Stimulated activated naive B cell treated with anti-CD40 and anti-IgM and Interleukin-4, amounts not matched to agents 10 μg/mL and 1 μg/mL and 100 μg/mL, for 72 hours (primary cell): Measurements from ENCODE around the gene STAU1.
"Not testable (repeated sequence)": the region's sequence is repeated elsewhere in the genome, so short reads cannot be mapped to it uniquely, and the experiment has no call there.

Source experiments
- ATAC-seq, 2 donors: fragments of 150-1000 bp; cut with Tn5 transposase; replicated peaks; 2 replicates each; pipeline ENCODE4 v1.10.0; 2021; ENCODE audit warnings: moderate library complexity in 1 of 2
- DNase-seq: peaks from one replicate; pipeline ENCODE4 v3.0.0; 2021
- H3K27ac Mint-ChIP-seq: one replicate; pipeline ENCODE4 v1.8.0; 2022; ENCODE audit warnings: mild to moderate bottlenecking, mixed read lengths
- H3K27me3 Mint-ChIP-seq, 2 donors: one replicate each; pipeline ENCODE4 v1.8.0; 2022; ENCODE audit warnings: mixed read lengths in 2 of 2
- H3K36me3 Mint-ChIP-seq, 2 donors: one replicate each; pipeline ENCODE4 v1.8.0; 2022; ENCODE audit warnings: mixed read lengths in 2 of 2, mild to moderate bottlenecking in 1 of 2
- H3K4me1 Mint-ChIP-seq, 2 donors: one replicate each; pipeline ENCODE4 v1.8.0; 2022; ENCODE audit warnings: mixed read lengths in 2 of 2, mild to moderate bottlenecking in 1 of 2
- H3K4me3 Mint-ChIP-seq, 2 donors: one replicate each; pipeline ENCODE4 v1.8.0; 2022; ENCODE audit warnings: mild to moderate bottlenecking in 2 of 2, mixed read lengths in 2 of 2, moderate library complexity in 1 of 2
- H3K9me3 Mint-ChIP-seq, 2 donors: one replicate each; pipeline ENCODE4 v1.8.0; 2022; ENCODE audit warnings: mixed read lengths in 2 of 2, mild to moderate bottlenecking in 1 of 2

STAU1 gene

GRCh38 chr20:49219091-49219923 is 31.2 kb upstream of the STAU1 start, which contains the start of gene DDX27:
DDX27 (plus strand) TSS chr20:49219416; CDS start chr20:49219449, 33 bp downstream.
- Mint-ChIP-seq H3K36me3 (peaks cover 8 to 21% of the 10 kb centered on the region in 2 donors), H3K27ac (peak within 1 kb of the TSS; percentile 100), H3K27me3 (no peaks in the 10 kb centered on the region), H3K9me3 (no peaks in the 10 kb centered on the region), H3K4me3 (peak within 1 kb of the TSS; percentile 84 to 100), H3K4me1 (peaks cover 16 to 18% of the 10 kb centered on the region in 2 donors)
- DNase-seq = peak; percentile 94
- peak; percentile 94 to 96 for ATAC-seq

GRCh38 chr20:49218739-49219090 is 30.6 kb upstream of the STAU1 start:
- H3K27me3 Mint-ChIP-seq, H3K9me3 Mint-ChIP-seq, DNase-seq: not testable (repeated sequence)
- H3K4me3 Mint-ChIP-seq = peak overlapping the region; percentile 84 to 100
- H3K36me3 Mint-ChIP-seq = peaks cover 4 to 17% of the 10 kb centered on the region in 2 donors
- peaks cover 16 to 18% of the 10 kb centered on the region in 2 donors for H3K4me1 Mint-ChIP-seq
- peak overlapping the region; percentile 100 for H3K27ac Mint-ChIP-seq
- ATAC-seq = peak in 1 of 2 donors; percentile 1

GRCh38 chr20:49216991-49217578 is 29.0 kb upstream of the STAU1 start:
- ATAC-seq (peak; percentile 58 to 60), DNase-seq (peak; percentile 78)
- Mint-ChIP-seq H3K9me3 (no peaks in the 10 kb centered on the region), H3K4me1 (peaks cover 16 to 18% of the 10 kb centered on the region in 2 donors), H3K4me3 (peak overlapping the region in 1 of 2 donors; percentile 47), H3K36me3 (peaks cover 4 to 14% of the 10 kb centered on the region in 2 donors), H3K27me3 (no peaks in the 10 kb centered on the region), H3K27ac (peak overlapping the region; percentile 14)

- H3K27ac Mint-ChIP-seq = no peak overlapping the region
- H3K27me3 Mint-ChIP-seq = peaks cover 0 to 3% of the 10 kb centered on the region in 2 donors
These were observed 27.1 kb upstream of the STAU1 start for GRCh38 chr20:49215232-49215631.

DNA sequence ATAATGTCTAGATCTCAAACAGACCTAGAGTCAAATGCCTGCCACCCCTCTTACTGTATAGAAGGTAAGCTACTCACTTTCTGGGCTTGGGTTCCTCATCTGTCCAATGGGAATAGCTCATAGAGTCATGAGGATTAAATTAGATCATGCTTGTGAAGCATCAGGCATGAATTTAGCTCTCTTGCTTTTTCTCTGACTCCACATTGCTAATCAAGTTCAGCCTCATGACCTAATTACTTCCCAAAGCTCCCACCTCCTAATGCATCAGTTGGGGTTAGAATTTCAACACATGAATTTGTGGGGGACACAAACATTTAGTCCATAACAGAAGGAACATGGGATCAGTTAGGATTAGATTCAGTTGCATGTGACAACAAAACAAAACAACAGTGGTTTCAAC is 26.4 kb upstream of the STAU1 start:
- H3K4me3 Mint-ChIP-seq = no peak overlapping the region
- DNase-seq (no peak), ATAC-seq (no peak)
- H3K27me3 Mint-ChIP-seq = peaks cover 0 to 4% of the 10 kb centered on the region in 2 donors
- H3K9me3 Mint-ChIP-seq = peaks cover 6 to 9% of the 10 kb centered on the region in 2 donors
- peaks cover 4 to 6% of the 10 kb centered on the region in 2 donors for H3K36me3 Mint-ChIP-seq
- no peak overlapping the region for H3K27ac Mint-ChIP-seq
- H3K4me1 Mint-ChIP-seq = peaks cover 6% of the 10 kb centered on the region in 2 donors

More at GRCh38 chr20:49215232-49215631, 27.1 kb upstream of the STAU1 start:
- H3K4me3 Mint-ChIP-seq = no peak overlapping the region
- peaks cover 9 to 10% of the 10 kb centered on the region in 2 donors for H3K4me1 Mint-ChIP-seq
- no peak for ATAC-seq
- no peak for DNase-seq
- H3K9me3 Mint-ChIP-seq = peaks cover 3 to 6% of the 10 kb centered on the region in 2 donors
- H3K36me3 Mint-ChIP-seq = peaks cover 4 to 6% of the 10 kb centered on the region in 2 donors

- peaks cover 6 to 9% of the 10 kb centered on the region in 2 donors for H3K9me3 Mint-ChIP-seq
These were observed 22.6 kb upstream of the STAU1 start for GRCh38 chr20:49210757-49211110.

DNA sequence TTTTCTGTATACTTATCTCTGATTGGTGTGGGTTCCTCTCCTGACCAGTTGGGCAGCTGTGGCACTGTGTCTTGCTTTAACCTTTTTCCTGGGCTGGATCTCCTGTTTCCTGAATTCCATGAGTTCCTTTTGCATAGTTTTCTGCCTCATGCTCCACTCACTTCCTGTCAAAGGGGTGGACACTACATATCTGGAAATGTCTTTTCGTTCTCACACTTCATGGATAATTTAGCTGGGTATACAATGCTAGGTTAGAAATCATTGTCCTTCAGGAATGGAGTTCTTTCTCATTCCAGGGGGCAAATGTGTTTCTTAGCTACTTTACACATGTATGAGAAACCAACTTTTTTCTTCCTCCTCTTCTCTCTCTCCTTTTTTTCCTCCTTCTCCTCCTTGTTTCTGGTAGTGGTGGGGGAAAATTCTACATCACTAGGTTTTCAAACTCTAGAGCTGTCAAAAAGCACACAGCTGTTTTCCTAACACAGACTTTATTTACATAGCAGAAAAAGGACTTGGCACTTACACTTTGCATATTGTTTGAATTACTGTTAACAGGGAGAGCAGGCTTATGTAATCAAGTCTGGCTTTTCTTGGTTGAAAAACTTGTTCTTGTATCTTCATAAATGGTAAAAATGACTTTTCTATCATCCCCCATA is 22.1 kb upstream of the STAU1 start:
- DNase-seq (no peak), ATAC-seq (no peak)
- no peaks in the 10 kb centered on the region for H3K4me1 Mint-ChIP-seq
- no peak overlapping the region for H3K27ac Mint-ChIP-seq
- no peak overlapping the region for H3K4me3 Mint-ChIP-seq
- peaks cover 6 to 9% of the 10 kb centered on the region in 2 donors for H3K9me3 Mint-ChIP-seq
- H3K27me3 Mint-ChIP-seq = peaks cover 0 to 4% of the 10 kb centered on the region in 2 donors
- H3K36me3 Mint-ChIP-seq = peaks cover 4 to 6% of the 10 kb centered on the region in 2 donors

More at GRCh38 chr20:49210757-49211110, 22.6 kb upstream of the STAU1 start:
- Mint-ChIP-seq H3K4me3 (no peak overlapping the region), H3K27ac (no peak overlapping the region), H3K27me3 (peaks cover 0 to 4% of the 10 kb centered on the region in 2 donors), H3K36me3 (peaks cover 4 to 6% of the 10 kb centered on the region in 2 donors), H3K4me1 (no peaks in the 10 kb centered on the region)
- ATAC-seq = no peak
- no peak for DNase-seq

DNA sequence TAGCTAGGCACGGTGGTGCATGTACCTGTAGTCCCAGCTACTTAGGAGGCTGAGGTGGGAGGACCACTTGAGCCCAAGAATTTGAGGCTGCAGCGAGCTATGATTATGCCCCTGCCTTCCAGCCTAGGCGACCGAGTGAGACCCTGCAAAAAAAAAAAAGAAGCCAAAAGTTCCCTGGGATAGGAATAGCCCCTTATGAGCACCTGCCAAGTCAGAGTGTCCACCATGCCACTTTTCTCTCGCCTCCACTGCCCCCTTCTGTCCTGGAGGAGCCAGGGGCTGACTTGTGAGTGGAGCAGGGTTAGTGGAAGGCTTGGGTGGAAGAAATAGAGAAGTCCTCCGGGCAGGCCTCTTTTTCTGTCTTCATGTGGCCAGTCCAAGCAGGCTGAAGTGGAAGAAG is 18.9 kb upstream of the STAU1 start:
- Mint-ChIP-seq H3K27me3 (peaks cover 0 to 4% of the 10 kb centered on the region in 2 donors), H3K4me3 (no peak overlapping the region), H3K36me3 (peaks cover 4 to 6% of the 10 kb centered on the region in 2 donors), H3K27ac (no peak overlapping the region), H3K4me1 (no peaks in the 10 kb centered on the region), H3K9me3 (peaks cover 6 to 9% of the 10 kb centered on the region in 2 donors)
- peak in 1 of 2 donors; percentile 38 for ATAC-seq
- DNase-seq = no peak

- no peaks in the 10 kb centered on the region for H3K4me1 Mint-ChIP-seq
- peaks cover 0 to 4% of the 10 kb centered on the region in 2 donors for H3K9me3 Mint-ChIP-seq
- H3K4me3 Mint-ChIP-seq = no peak overlapping the region
- H3K27ac Mint-ChIP-seq = no peak overlapping the region
- DNase-seq (no peak), ATAC-seq (no peak)
- no peaks in the 10 kb centered on the region for H3K27me3 Mint-ChIP-seq
- H3K36me3 Mint-ChIP-seq = peaks cover 0 to 2% of the 10 kb centered on the region in 2 donors
These were observed 15.6 kb upstream of the STAU1 start for GRCh38 chr20:49203746-49204145.

DNA sequence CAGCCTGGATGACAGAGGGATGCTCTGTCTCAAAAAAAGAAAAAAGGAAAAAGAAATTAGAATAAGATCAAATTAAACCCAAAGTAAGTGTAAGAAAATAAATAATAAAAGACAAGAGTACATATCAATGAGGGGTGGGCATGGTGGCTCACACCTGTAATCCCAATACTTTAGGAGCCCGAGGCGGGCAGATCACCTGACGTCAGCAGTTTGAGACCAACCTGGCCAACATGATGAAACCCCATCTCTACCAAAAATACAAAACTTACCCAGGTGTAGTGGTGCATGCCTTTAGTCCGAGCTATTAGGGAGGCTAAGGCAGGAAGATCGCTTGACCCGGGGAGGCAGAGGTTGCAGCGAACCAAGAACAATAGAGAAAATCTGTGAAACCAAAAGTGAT is 14.9 kb upstream of the STAU1 start:
- ATAC-seq = no peak
- DNase-seq = no peak
- Mint-ChIP-seq H3K27me3 (no peaks in the 10 kb centered on the region), H3K4me3 (no peak overlapping the region), H3K27ac (no peak overlapping the region), H3K36me3 (peaks cover 0 to 2% of the 10 kb centered on the region in 2 donors), H3K4me1 (no peaks in the 10 kb centered on the region), H3K9me3 (peaks cover 0 to 4% of the 10 kb centered on the region in 2 donors)

DNA sequence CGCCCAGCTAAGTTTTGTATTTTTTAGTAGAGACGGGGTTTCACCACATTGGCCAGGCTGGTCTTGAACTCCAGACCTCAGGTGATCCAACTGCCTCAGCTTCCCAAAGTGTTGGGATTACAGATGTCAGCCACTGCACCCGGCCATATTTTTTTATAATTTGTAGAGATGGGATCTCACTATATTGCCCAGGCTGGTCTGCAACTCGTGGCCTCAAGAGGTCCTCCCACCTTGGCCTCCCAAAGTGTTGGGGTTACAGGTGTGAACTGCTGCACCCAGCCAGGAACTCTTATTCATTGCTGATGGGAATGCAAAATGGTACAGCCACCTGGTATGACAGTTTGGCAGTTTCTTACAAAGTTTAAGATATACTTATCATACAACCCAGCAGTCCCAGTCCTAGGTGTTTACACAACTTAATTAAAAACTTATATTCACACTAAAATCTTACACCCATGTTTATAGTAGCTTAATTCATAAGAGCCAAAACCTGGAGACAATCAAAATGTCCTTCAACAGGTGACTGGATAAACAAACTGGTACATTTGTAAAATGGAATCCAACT is 11.7 kb upstream of the STAU1 start:
- DNase-seq = no peak
- no peak overlapping the region for H3K4me3 Mint-ChIP-seq
- no peak for ATAC-seq
- H3K4me1 Mint-ChIP-seq = no peaks in the 10 kb centered on the region
- H3K27me3 Mint-ChIP-seq = no peaks in the 10 kb centered on the region
- H3K36me3 Mint-ChIP-seq = peaks cover 0 to 2% of the 10 kb centered on the region in 2 donors
- H3K27ac Mint-ChIP-seq = no peak overlapping the region
- peaks cover 0 to 4% of the 10 kb centered on the region in 2 donors for H3K9me3 Mint-ChIP-seq

DNA sequence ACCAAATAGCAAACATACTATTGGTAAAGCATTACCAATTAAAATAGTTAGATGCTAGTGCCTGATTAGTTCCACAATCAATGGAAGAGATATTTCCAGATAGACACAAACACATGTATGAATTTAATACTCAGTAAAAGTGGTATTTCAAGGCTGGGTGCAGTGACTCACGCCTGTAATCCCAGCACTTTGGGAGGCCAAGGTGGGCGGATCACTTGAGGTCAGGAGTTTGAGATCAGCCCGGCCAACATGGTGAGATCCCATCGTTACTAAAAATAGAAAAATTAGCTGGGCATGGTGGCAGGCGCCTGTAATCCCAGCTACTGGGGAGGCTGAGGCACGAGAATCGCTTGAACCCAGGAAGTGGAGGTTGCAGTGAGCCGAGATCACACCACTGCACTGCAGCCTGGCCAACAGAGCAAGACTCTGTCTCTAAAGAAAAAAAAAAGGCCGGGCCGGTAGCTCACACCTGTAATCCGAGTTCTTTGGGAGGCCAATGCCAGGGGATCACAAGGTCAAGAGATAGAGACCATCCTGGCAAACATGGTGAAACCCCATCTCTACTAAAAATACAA is 4.9 kb upstream of the STAU1 start:
- not testable (repeated sequence) for H3K27me3 Mint-ChIP-seq, H3K4me3 Mint-ChIP-seq, H3K27ac Mint-ChIP-seq, ATAC-seq, H3K9me3 Mint-ChIP-seq, DNase-seq, H3K4me1 Mint-ChIP-seq, H3K36me3 Mint-ChIP-seq

GRCh38 chr20:49187330-49187850 is 744 bp downstream of the STAU1 start:
- ATAC-seq = peak; percentile 17 to 23
- Mint-ChIP-seq H3K27ac (peak overlapping the region; percentile 81), H3K4me1 (peaks cover 7 to 40% of the 10 kb centered on the region in 2 donors), H3K27me3 (no peaks in the 10 kb centered on the region), H3K9me3 (peaks cover 0 to 1% of the 10 kb centered on the region in 2 donors), H3K4me3 (peak overlapping the region; percentile 90 to 94), H3K36me3 (peaks cover 3 to 5% of the 10 kb centered on the region in 2 donors)
- no peak for DNase-seq
